H1 (cell line): Measurements from ENCODE around the gene POLDIP3.

ENCODE experiments used
- EZH2 ChIP-seq: fragments of 200-600 bp; sonication (generic); IDR thresholded peaks from 2 replicates; pipeline ENCODE4 v1.7.1; 2012; ENCODE audit warnings: low read depth, mild to moderate bottlenecking, moderate library complexity, low read length, inconsistent platforms; ENCODE audit not compliant: severe bottlenecking
- GTF2F1 ChIP-seq: IDR thresholded peaks from 2 replicates; pipeline ENCODE4 v1.6.1; 2012; ENCODE audit warnings: low read depth, low read length, improper control_type of control experiment, borderline replicate concordance
- JUND ChIP-seq: IDR thresholded peaks from 2 replicates; pipeline ENCODE4 v1.6.1; 2011; ENCODE audit warnings: mild to moderate bottlenecking, improper control_type of control experiment, low read length
- PHF8 ChIP-seq: fragments of 200-600 bp; sonication (generic); conservative IDR thresholded peaks from 2 replicates; pipeline ENCODE4 v1.7.1; 2012; ENCODE audit warnings: low read depth, mild to moderate bottlenecking, inconsistent platforms, low read length, moderate library complexity
- POLR2A ChIP-seq, 2 experiments: IDR thresholded peaks; 1 replicate in 1 of 2; 2 replicates in 1 of 2; pipeline ENCODE4 v1.6.1; 2011; ENCODE audit warnings: low read depth in 2 of 2, low read length in 2 of 2, mild to moderate bottlenecking in 2 of 2; ENCODE audit errors: control extremely low read depth in 1 of 2
- RFX5 ChIP-seq: IDR thresholded peaks from 2 replicates; pipeline ENCODE4 v1.6.1; 2011; ENCODE audit warnings: low read depth, low read length, improper control_type of control experiment, borderline replicate concordance
- SIN3A ChIP-seq, 2 experiments: IDR thresholded peaks in 1 of 2; conservative IDR thresholded peaks in 1 of 2; 2 replicates each; pipeline ENCODE4 v1.6.1; 2011 to 2012; ENCODE audit warnings: low read length in 2 of 2, improper control_type of control experiment in 1 of 2, low read depth in 1 of 2, mild to moderate bottlenecking in 1 of 2
- TF ChIP-seq, protein P1 (sequence below), 3 experiments: IDR thresholded peaks; 1 replicate in 2 of 3; 2 replicates in 1 of 3; pipeline versions ENCODE4 v1.5.1 to v1.6.1; 2011; ENCODE audit warnings: low read length in 3 of 3, mild to moderate bottlenecking in 3 of 3, inconsistent platforms in 2 of 3, low read depth in 1 of 3, moderate library complexity in 1 of 3; ENCODE audit not compliant: insufficient read depth in 1 of 3; ENCODE audit errors: control extremely low read depth in 1 of 3
- TF ChIP-seq, protein P2 (sequence below): IDR thresholded peaks from 2 replicates; pipeline ENCODE4 v1.6.1; 2012; ENCODE audit warnings: inconsistent platforms

DNA sequence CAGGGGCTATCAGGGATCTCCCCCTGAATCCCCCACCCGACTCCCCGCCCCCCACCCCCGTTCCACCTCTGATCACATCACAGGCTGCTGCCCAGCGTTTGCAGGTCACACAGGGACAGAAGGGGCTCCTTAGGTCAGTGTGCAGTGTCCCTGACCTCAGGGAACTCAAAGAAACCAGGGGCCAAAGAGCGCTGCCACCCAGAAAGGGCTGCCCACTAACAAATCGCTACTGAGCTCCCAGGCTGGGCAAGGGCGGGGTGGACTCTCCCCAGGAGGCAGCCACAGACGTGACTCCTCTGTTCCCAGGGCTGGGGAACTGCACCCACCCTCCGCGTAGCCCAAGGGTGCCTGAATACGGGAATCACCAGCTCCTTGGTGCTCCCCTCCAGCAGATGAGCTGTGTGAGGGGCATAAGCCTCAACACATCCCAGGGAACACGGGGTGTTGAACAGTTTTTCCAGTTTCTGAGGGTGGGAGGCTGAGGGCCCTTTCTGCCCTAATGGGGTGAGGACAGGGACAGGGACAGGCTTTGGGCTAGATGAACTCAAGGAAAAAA, 9.9 kb upstream of the POLDIP3 start:
- TF ChIP-seq, protein P1, sequence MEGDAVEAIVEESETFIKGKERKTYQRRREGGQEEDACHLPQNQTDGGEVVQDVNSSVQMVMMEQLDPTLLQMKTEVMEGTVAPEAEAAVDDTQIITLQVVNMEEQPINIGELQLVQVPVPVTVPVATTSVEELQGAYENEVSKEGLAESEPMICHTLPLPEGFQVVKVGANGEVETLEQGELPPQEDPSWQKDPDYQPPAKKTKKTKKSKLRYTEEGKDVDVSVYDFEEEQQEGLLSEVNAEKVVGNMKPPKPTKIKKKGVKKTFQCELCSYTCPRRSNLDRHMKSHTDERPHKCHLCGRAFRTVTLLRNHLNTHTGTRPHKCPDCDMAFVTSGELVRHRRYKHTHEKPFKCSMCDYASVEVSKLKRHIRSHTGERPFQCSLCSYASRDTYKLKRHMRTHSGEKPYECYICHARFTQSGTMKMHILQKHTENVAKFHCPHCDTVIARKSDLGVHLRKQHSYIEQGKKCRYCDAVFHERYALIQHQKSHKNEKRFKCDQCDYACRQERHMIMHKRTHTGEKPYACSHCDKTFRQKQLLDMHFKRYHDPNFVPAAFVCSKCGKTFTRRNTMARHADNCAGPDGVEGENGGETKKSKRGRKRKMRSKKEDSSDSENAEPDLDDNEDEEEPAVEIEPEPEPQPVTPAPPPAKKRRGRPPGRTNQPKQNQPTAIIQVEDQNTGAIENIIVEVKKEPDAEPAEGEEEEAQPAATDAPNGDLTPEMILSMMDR (IDR thresholded peaks at IDR 0.05; ENCODE audit: control extremely low read depth in 1 of 3, insufficient read depth in 1 of 3, low read depth in 1 of 3, low read length in 3 of 3), result no peak
- TF ChIP-seq POLR2A (IDR thresholded peaks at IDR 0.05; ENCODE audit: control extremely low read depth in 1 of 2, low read depth in 2 of 2, low read length in 2 of 2), result no peak
- TF ChIP-seq, protein P2, sequence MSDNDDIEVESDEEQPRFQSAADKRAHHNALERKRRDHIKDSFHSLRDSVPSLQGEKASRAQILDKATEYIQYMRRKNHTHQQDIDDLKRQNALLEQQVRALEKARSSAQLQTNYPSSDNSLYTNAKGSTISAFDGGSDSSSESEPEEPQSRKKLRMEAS, result no peak
- no peak for TF ChIP-seq JUND
- TF ChIP-seq PHF8, result no peak
- no peak for TF ChIP-seq EZH2
- TF ChIP-seq RFX5, result no peak
- TF ChIP-seq SIN3A (conservative IDR thresholded peaks at IDR 0.05 in 1 of 2, IDR thresholded peaks at IDR 0.05 in 1 of 2; ENCODE audit: low read depth in 1 of 2, low read length in 2 of 2), result no peak
- no peak for TF ChIP-seq GTF2F1
